ENCODE results near the gene DNAH6.
"Not testable (repeated sequence)": the region's sequence is repeated elsewhere in the genome, so short reads cannot be mapped to it uniquely, and the experiment has no call there.

DNAH6 gene

GRCh38 chr2:84862006-84862405 is 345.7 kb downstream of the DNAH6 start:
- no peak overlapping the region for H3K27ac ChIP-seq (ENCODE audit: low read depth, low read length)
- no peak overlapping the region for H2AK5ac ChIP-seq (ENCODE audit: low read length)
- H3K18ac ChIP-seq (ENCODE audit: low read length), result no peak overlapping the region
- no peak overlapping the region for H3K9ac ChIP-seq (ENCODE audit: low read length)
- no peaks in the 10 kb centered on the region for H3K79me2 ChIP-seq (ENCODE audit: control insufficient read depth, insufficient read depth, low read length)
- H2BK15ac ChIP-seq (replicated peaks; ENCODE audit: low read depth), result no peak overlapping the region
- no peaks in the 10 kb centered on the region for H3K27me3 ChIP-seq (ENCODE audit: insufficient read depth, low read length, poor library complexity)
- H2BK5ac ChIP-seq (ENCODE audit: low read length), result no peak overlapping the region
- H3K4me1 ChIP-seq (ENCODE audit: control insufficient read depth, low read depth, low read length), result peaks cover under 1% of the 10 kb centered on the region
- no peaks in the 10 kb centered on the region for H3K36me3 ChIP-seq (ENCODE audit: control insufficient read depth, insufficient read depth, low read length)
- DNase-seq, result no peak
- H3K4me2 ChIP-seq (ENCODE audit: low read length), result no peak overlapping the region
- WGBS (ENCODE audit: extremely low coverage, insufficient coverage, low lambda C conversion rate), result no CpG with 5 or more reads among the region's 6 CpGs
- no peak overlapping the region for H2BK120ac ChIP-seq (ENCODE audit: low read depth, low read length)
- H3K56ac ChIP-seq (ENCODE audit: low read length), result no peak overlapping the region
- no peak overlapping the region for H3K4ac ChIP-seq (ENCODE audit: low read depth, low read length)
- no peaks in the 10 kb centered on the region for H3K79me1 ChIP-seq (ENCODE audit: low read length)
- H4K8ac ChIP-seq (ENCODE audit: low read depth, low read length), result no peak overlapping the region
- H3K23ac ChIP-seq (ENCODE audit: low read length), result no peak overlapping the region
- H4K5ac ChIP-seq (ENCODE audit: low read length), result no peak overlapping the region
- H3K4me3 ChIP-seq (ENCODE audit: low read length), result no peak overlapping the region

GRCh38 chr2:84865181-84865783 is 349.0 kb downstream of the DNAH6 start:
- Histone ChIP-seq H3K4me2 (ENCODE audit: low read length) (no peak overlapping the region), H3K27ac (ENCODE audit: low read depth, low read length) (no peak overlapping the region), H3K18ac (ENCODE audit: low read length) (no peak overlapping the region), H3K56ac (ENCODE audit: low read length) (no peak overlapping the region), H2BK5ac (ENCODE audit: low read length) (no peak overlapping the region), H3K23ac (ENCODE audit: low read length) (no peak overlapping the region), H3K4ac (ENCODE audit: low read depth, low read length) (no peak overlapping the region), H2BK120ac (ENCODE audit: low read depth, low read length) (no peak overlapping the region), H4K8ac (ENCODE audit: low read depth, low read length) (no peak overlapping the region), H2AK5ac (ENCODE audit: low read length) (no peak overlapping the region), H3K79me2 (ENCODE audit: control insufficient read depth, insufficient read depth, low read length) (no peaks in the 10 kb centered on the region), H3K27me3 (ENCODE audit: insufficient read depth, low read length, poor library complexity) (no peaks in the 10 kb centered on the region), H4K5ac (ENCODE audit: low read length) (no peak overlapping the region), H3K4me1 (ENCODE audit: control insufficient read depth, low read depth, low read length) (no peaks in the 10 kb centered on the region), H2BK15ac (replicated peaks; ENCODE audit: low read depth) (no peak overlapping the region), H3K9ac (ENCODE audit: low read length) (no peak overlapping the region), H3K4me3 (ENCODE audit: low read length) (no peak overlapping the region), H3K36me3 (ENCODE audit: control insufficient read depth, insufficient read depth, low read length) (no peaks in the 10 kb centered on the region), H3K79me1 (ENCODE audit: low read length) (no peaks in the 10 kb centered on the region)
- WGBS (ENCODE audit: extremely low coverage, insufficient coverage, low lambda C conversion rate), result no CpG with 5 or more reads among the region's 6 CpGs
- DNase-seq, result no peak

GRCh38 chr2:84866122-84866521 is 349.8 kb downstream of the DNAH6 start:
- Histone ChIP-seq H2BK5ac (ENCODE audit: low read length) (no peak overlapping the region), H3K27ac (ENCODE audit: low read depth, low read length) (no peak overlapping the region), H2AK5ac (ENCODE audit: low read length) (no peak overlapping the region), H4K8ac (ENCODE audit: low read depth, low read length) (no peak overlapping the region), H2BK120ac (ENCODE audit: low read depth, low read length) (no peak overlapping the region), H3K79me1 (ENCODE audit: low read length) (no peaks in the 10 kb centered on the region), H3K18ac (ENCODE audit: low read length) (no peak overlapping the region), H3K4me3 (ENCODE audit: low read length) (no peak overlapping the region), H3K4me1 (ENCODE audit: control insufficient read depth, low read depth, low read length) (no peaks in the 10 kb centered on the region), H3K9ac (ENCODE audit: low read length) (no peak overlapping the region), H3K27me3 (ENCODE audit: insufficient read depth, low read length, poor library complexity) (no peaks in the 10 kb centered on the region), H2BK15ac (replicated peaks; ENCODE audit: low read depth) (no peak overlapping the region), H3K79me2 (ENCODE audit: control insufficient read depth, insufficient read depth, low read length) (no peaks in the 10 kb centered on the region), H3K4ac (ENCODE audit: low read depth, low read length) (no peak overlapping the region), H3K4me2 (ENCODE audit: low read length) (no peak overlapping the region), H4K5ac (ENCODE audit: low read length) (no peak overlapping the region), H3K23ac (ENCODE audit: low read length) (no peak overlapping the region), H3K36me3 (ENCODE audit: control insufficient read depth, insufficient read depth, low read length) (no peaks in the 10 kb centered on the region), H3K56ac (ENCODE audit: low read length) (no peak overlapping the region)
- DNase-seq, result no peak
- no CpG with 5 or more reads among the region's 3 CpGs for WGBS (ENCODE audit: extremely low coverage, insufficient coverage, low lambda C conversion rate)

GRCh38 chr2:84868327-84868726 is 352.0 kb downstream of the DNAH6 start:
- H4K5ac ChIP-seq (ENCODE audit: low read length); H3K4me3 ChIP-seq (ENCODE audit: low read length); H3K27me3 ChIP-seq (ENCODE audit: insufficient read depth, low read length, poor library complexity); H3K4me1 ChIP-seq (ENCODE audit: control insufficient read depth, low read depth, low read length); H3K18ac ChIP-seq (ENCODE audit: low read length); H4K8ac ChIP-seq (ENCODE audit: low read depth, low read length); H2BK120ac ChIP-seq (ENCODE audit: low read depth, low read length); H3K36me3 ChIP-seq (ENCODE audit: control insufficient read depth, insufficient read depth, low read length); H2AK5ac ChIP-seq (ENCODE audit: low read length); DNase-seq; H2BK5ac ChIP-seq (ENCODE audit: low read length); H2BK15ac ChIP-seq (replicated peaks; ENCODE audit: low read depth); H3K4ac ChIP-seq (ENCODE audit: low read depth, low read length); H3K27ac ChIP-seq (ENCODE audit: low read depth, low read length); H3K79me2 ChIP-seq (ENCODE audit: control insufficient read depth, insufficient read depth, low read length); H3K79me1 ChIP-seq (ENCODE audit: low read length); H3K56ac ChIP-seq (ENCODE audit: low read length); H3K4me2 ChIP-seq (ENCODE audit: low read length); H3K9ac ChIP-seq (ENCODE audit: low read length); H3K23ac ChIP-seq (ENCODE audit: low read length): not testable (repeated sequence)
- no CpG with 5 or more reads among the region's 4 CpGs for WGBS (ENCODE audit: extremely low coverage, insufficient coverage, low lambda C conversion rate)
